GM19452 (cell line): ENCODE data around the gene SMPD3.

ENCODE experiments used
- ATAC-seq: cut with Tn5 transposase; IDR thresholded peaks from one replicate; pipeline ENCODE4 v1.9.1; 2021; ENCODE audit not compliant: unreplicated experiment

SMPD3 gene

DNA sequence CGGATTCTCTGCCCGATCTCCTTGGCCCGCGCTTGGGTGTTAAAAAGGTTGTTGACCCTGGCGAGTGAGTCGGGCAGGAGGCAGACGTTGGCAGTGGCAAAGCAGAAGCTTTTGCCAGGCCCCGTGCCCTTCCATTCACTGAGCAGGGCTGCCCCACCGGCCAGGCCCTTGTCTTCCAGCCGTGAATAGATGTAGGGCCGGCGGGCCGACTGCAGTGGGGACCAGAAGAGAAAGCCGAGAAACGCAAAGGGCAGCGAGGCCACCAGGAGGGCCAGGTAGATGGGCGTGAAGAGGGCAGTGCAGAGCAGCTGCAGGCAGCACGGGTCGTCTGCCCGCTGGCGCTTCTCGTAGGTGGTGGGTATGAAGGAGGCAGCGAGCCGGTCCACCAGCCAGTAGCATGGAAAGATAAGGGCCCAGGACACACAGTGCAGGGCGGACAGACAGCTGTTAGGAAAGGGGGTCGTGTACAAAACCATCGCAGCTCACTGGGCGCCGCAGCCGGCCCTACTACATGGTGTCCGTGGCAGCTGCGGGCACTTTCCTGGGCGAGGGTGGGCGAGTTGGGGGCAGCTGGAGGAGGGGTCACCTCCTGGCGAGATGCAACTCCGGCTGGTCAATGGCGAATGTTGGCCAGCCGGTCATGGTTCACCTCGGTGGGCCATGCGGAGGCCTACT lies 76.5 kb downstream of the SMPD3 start:
- no peak for ATAC-seq

DNA sequence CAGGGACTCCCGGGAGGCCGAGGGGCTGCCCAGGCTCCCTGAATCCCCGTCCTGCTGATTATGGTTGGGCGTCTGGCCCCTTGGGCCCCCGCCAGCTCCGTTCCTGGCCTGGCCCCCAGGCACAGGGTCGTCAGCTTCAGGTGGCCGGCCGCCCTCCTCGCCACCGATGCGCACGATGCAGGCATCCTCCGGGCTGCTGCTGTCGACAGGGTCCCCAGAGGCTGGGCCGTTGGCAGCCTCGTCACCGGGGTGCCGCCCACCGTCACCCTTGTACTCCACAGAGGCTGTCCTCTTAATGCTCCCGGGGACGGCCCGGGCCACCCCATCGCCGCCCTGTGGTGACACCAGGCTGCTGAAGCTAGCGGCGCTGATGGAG lies 77.0 kb downstream of the SMPD3 start:
- no peak for ATAC-seq

DNA sequence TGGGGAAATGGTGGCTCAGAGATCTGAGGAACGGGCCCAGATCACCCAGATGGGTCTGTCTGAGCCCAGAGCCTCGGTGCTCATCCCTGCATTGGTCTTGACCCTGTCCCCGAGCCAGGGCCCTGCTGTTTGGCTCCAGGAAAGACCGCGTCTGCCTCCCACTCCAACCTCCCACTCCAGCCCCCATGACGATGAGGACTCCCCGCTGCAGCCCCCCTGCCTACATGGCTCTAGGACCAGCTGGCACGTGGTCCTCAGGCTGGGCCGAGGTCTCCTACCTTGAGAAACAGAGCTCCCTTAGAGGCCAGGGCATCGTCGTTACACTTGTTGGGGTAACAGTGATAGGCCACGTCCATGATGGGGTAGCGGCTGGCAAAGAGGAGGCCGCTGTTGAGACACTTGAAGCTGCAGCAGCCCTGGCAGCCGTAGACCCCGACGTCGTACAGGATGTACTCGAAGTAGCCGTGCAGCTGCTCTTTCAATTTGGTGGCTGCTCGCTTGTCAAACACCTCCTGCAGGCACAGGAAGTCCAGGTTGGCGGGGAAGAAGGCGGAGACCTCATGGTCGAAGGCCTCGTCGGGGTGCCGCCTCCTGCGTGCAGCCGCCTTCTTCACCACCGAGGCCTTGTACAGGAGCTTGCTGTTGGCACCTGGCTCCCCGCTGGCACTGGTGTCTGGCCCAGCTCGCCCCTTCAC lies 77.6 kb downstream of the SMPD3 start:
- ATAC-seq: no peak

DNA sequence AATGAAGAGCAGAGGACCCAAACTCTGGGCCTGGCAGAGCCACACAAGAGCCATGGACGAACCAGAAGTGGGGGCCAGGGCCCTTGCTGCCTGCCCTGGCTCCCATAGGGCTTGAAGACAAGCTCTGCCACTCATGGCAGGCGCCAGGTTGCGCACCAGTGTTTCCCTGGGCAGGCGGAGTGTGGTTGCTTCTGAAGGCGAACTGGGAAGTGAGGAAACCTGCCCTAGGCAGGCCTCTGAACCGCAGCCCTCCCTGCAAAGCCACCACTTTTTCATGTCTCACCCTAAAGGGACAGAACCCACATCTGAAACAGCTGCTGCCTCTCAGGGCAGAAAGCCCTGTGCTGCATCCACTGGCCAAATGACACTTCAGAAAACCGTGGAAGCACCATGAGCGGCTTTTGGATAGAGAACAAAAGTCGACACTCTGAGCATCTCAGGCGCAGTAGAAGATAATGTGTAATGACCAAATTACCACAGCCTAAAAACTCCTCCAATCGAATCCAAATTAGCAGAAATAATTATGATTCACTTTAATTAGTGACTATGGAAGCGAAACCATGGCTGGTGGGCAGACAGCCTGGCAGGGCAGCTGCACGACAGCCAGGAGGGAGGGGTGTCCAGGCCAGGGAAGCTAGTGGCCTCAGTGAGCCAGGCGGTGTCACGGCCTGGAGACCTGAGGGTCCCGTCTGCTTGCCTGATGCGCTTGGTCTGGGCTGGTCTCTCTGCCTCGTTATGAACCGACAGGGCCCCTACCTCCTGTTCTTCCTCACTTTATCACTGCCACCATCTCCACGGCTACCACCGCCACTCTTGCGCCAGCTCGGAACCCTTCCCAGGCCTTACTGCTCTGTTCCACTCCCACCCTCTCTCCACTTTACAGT lies 78.4 kb downstream of the SMPD3 start:
- ATAC-seq: peak; percentile 72

DNA sequence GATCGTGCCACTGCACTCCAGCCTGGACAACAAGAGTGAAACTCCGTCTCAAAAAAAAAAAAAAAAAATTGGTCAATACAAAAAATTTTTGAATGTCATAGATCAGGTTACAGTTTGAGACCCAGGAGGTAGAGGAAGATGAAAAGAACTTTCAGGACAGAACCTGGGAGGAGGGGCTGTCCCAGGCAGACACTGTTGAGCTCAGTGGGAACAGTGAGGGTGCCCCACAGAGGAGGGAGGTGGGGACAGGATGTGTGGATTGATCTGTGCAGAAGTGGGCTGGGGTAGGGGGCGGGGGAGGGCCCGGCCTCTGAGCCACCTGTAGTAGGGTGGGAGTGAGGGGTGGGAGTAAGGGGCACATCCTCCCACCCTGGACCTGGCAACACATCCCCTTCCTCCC lies 79.1 kb downstream of the SMPD3 start:
- no peak for ATAC-seq

DNA sequence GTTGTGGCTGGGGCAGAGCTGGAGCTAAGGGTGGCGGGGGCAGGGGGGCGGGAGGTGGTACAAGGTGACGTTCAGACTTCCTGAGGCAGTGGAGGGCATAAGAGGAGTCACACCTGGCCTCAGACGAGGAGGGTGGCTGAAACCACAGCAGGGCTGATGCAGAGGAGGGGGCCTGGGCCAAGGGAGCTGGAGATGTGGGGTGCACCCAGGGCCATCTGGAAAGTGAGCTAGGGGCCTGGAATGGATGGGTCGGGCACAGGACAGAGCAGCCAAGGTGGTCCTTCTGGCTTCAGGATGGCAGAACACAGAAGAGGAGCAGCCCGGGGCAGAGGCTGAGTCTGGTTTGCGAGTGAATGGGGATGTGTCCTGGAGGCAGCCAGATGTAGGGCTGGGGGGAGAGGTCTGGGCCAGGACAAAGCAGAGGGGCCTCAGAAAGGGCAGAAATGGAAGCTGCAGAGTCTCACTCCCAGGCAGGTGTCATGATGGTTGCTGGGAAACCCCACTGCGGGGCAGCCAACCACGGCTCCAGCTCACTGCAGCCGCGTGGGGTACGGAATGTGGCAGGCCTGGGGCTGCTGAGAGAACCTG lies 79.9 kb downstream of the SMPD3 start:
- no peak for ATAC-seq

DNA sequence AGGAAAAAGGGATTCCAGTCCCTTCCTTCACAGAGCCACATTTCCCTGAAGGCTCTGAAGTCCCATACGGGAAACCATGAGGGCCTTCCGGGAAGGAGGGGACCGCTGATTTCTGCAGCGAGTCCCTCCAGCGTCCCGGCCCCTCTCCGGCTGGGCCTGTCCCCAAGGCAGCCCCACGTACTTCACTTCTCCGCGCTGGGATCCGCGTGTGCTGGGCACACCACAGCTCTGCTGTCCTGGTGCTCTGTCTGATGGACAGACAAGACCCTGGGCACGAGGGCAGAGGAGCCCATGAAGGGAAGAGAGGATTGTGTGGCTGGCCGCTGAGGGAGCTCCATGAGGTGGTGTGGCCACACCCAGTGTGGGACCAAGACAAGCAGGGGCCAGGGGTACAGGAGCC lies 80.4 kb downstream of the SMPD3 start:
- ATAC-seq: no peak

DNA sequence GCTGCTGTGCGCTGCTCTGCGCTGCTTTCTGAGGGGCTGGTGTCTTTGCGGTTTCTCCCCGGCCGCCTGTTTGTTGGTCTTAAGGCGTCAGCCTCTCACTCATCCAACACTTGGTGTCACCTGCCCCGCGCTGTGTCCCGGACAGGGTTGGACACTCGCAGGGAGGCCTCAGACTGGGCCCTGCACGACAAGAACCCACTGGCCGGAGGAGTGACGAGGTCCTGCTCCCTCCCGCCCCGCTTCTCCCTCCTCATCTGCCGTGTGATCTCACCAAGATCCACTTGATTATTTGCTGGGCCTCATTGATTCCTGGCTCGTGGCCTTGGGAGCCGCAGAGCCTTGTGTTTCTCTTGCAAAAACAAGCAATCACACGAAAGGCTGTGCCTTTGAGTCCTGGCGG lies 80.9 kb downstream of the SMPD3 start:
- no peak for ATAC-seq

DNA sequence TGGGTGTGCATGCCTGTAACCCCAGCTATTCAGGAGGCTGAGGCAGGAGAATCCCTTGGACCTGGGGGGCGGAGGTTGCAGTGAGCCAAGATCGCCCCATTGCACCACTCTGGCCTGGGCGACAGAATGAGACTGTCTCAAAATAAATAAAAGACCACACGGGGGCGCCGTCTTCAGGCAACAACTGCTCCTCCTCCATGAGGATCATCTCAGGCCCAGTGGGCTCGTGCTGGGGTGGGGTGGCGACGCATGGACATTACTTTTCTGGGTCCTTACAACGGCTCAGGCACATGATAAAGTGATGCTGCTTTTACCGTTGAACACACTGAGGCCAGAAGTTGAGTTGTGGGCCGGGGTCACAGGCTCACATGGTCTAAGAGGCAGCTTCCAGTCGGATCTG lies 81.3 kb downstream of the SMPD3 start:
- no peak for ATAC-seq

DNA sequence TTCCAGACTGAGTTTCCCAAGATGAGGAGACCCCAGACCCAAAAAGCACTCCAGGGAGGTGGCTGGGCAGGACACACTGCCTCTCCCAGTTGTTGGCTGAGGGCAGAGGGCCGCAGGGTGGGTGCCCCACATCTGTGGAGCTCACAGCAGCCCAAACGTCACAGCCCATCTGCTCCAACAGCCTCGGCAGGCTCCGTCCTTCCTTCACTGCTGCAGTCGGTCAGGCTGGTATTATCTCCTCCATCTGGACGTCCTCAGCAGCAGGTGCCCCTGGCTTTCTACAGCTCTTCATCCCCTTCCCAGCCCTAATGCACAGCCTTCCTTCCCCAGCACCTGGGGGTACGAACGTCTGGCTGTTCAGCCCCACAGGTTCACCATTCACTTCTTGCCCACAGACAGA lies 82.2 kb downstream of the SMPD3 start:
- no peak for ATAC-seq

DNA sequence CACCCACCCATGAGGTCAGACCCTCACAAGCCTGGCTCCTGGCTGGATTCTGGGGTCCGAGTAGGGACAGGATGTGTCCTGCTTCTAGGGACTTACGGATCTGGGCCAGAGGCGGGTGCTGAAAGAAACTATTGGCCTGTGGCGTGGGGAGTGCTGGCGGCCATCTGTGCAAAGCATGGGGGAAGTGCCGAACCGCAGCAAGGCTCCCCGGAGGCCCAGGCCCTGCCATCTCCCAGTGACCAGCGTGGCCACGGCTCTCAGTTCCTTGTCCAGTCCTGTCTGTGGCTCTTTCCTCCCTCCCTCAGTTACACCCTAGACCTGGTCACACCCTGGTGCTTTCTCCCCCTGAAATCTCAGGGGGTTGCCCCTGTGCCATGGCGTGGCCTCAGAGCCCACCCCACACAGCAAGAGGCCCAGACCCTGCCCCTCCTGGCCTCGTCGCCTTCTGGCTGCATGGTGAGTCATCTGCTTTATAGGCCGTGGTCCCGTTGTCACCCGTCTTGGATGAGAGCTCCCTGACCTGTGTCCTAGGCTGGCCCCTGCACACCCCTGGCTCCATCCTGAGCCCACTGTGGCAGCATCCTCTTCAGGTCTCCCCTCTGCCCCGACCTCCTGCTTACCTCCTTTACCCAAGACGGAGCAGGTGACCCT lies 83.0 kb downstream of the SMPD3 start:
- no peak for ATAC-seq

DNA sequence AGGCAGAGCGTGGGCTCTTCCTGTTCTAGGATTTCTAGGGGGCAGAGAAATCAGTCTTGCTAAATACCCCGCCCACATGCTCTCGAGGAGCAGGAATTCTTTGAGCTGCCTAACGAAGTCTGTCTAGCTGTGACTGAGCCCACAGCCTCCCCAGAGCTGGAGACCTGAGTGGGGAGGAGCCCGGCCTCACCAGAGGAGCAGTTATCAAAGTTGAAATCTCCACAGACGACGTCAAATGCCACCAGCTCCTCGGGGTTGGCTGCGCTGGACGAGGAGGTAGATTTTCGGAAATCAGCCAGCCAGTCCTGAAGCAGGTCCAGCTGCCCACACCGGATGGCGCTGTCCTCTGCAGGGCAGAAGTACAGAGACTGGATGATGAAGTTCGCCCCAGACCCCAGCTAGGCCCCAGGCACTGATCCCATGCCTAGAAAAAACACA lies 83.7 kb downstream of the SMPD3 start:
- no peak for ATAC-seq

DNA sequence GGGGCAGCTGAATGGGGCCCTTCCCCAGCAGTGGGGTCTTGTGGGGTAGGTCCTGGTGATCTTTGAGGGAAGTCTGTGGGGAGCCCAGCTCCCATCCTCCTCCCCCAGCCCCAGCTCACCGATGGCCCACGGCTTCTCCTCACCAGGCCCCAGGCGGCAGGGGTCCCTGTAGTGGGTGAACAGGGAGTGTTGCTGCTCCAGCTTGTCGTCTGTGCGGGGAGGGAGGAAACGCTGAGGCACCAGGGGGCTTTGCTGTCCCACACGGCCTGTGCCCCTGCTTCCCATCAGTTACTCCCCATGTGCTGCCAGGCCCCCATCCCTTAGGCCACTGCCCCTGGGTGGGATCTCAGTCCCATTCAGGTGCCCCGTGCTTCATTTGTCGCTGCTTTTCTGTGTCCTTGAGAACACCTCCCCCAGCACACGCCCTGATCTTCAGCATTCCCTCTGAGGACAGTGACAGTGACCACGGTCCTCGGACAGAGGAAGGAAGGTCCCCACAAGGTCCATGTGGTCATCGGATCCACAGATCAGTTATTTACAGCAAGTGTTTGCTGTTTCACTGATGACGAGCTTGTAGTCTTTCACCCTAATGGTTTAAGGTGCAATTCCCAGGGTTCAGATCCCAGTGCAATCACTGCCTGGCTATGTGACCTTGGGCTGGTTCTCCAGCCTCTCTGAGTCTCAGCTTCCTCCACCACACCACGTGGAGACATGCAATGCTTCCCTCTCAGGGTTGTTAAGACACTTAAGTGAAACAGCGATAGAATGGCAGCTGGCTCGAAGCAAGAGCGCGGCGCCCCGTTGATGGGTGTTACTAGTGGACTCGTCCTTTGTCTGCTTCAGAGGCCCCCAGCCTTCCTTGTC lies 84.4 kb downstream of the SMPD3 start:
- ATAC-seq: no peak

DNA sequence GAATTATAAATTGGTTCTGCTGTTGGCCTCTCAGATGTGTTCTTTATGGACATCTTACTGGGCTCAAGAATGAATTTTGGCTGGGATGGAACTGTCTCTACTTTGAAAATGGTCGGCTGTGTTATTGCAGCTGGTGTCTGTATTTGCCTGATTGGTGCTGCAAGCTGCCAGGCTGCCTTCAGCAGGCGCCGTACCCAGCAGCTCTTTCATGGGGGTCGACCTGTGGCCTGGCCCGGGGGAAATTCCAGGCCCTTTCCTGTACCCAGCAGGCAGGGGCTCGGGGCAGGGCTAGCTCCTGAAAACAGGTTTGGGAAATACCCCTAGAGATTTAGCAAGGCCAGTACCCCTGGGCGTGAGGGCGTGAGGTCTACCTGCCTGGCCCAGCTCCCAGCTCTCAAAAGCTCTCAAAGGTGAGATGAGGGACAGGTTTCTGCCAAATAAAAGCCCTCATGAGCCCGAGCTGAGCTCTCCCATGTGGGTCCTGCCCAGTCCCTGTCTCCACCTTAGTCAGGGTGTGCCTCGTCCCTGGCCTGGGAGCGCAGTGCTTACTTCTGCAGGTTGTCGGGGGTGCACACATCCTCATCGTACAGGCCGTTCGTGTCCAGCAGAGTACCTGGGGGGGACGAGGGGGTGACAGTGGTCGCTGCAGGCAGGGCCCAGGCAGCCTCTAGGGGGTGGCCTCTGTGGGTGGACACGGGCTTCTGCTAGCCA lies 85.2 kb downstream of the SMPD3 start:
- no peak for ATAC-seq

DNA sequence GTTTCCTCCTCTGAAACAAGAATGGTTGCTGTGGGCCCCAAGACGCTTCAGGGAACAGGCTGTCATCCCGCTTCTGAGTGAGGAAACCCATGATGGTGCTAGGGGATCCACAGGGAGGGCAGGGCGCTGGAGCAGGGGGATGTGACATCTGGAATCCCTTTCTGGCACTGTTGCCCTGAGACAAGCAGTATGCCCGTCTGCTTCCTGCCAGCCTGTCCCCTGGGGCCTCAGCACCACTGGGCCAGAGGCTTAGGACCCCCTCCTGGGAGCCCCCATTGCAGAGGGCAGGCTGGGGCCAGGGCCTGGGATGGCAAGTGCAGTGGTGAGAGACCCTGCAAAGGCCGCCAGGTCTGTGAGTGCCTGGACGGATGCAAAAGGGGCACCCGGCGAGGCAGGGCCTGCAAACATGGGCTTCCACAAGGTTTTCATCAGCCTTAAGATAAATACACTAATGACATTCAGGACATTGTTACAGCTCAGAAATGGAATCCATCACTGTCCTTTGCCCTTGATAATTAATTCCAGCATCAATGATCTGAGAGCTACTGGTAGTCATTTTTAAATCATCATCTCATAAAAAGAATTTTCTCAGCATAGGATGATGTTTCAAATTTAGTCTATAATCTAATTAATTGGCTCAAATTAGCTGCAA lies 85.9 kb downstream of the SMPD3 start:
- ATAC-seq: no peak

DNA sequence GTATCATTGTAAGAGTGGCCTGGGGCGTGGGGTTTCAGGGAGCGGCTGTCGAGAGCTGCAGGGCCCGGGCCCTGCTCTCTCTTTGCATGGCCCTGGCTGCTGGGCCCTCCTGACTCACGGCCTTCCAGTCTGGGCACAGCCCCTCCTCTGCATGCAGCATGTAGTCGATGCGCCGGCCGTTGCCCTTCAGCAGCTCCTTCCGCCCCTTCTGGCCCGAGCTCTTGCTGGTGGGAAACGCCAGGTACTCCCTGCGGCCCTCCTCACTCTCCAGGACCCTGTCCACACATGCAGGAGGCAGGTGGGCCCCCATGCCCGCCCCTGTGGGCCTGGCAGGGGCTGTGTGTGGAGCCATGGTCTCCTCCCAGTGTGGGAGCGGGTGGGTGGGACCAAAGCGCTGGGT lies 86.8 kb downstream of the SMPD3 start:
- no peak for ATAC-seq

DNA sequence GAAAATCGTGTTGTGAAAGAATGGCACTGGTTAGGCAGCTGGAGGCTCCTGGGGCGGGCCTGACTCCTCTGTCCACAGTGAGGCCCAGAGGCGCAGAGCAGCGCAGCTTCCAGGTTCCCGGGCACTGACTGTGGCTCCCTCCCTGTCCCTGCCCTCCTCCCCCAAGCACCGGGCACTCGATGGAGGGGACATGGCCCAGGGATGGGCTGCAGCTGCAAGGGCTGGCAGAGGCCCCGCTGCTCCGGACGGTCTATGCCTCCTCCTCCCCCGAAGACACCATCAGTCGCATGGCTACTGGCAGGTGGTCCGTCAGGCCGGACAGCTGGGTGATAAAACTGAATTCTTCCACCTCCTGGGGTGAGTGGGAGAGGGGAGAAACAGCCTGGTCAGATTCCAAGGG lies 87.4 kb downstream of the SMPD3 start:
- no peak for ATAC-seq

DNA sequence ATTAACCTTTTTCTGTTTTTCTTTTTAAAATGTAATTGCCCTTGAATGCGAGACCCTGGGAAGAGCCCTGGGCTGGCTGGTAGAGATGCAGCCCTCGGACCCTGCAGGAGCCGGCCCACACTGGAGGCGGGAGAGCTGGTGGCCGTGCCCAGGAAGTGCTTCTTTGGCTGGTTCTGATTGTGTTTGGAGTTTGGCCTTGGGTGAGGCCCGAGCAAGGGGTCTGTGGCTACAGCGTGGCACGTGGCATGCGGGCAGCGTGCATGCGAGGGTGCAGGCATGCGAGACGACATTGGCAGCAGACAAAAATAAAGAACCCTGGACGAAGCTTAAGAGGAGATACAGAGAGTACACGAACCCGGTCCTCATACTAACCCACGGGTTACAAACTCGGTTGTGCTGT lies 87.8 kb downstream of the SMPD3 start:
- no peak for ATAC-seq
